H1 (cell line): ENCODE results near the gene PTCD3. TPM values are rescaled to one million over a fixed set of nuclear protein-coding genes. Genes with fewer than 3 reads are reported as not detected.

ENCODE experiments used
- CTCF ChIA-PET: fragments of 300-600 bp; sonication (Branson Sonifier 250); formaldehyde crosslinking; loops from one replicate; lab custom pipeline; 2021; ENCODE audit not compliant: partially characterized antibody; lab: Charles Lee
- POLR2A ChIA-PET: fragments of 300-600 bp; sonication (Branson Sonifier 250); formaldehyde crosslinking; loops from one replicate; lab custom pipeline; 2021; ENCODE audit warnings: inconsistent platforms; ENCODE audit not compliant: partially characterized antibody; lab: Charles Lee
- DNase-seq, 2 experiments: peaks; one replicate each; pipeline versions ENCODE4 v3.0.0 to v3.0.0-alpha.2; 2010 to 2022; ENCODE audit warnings: low spot score in 2 of 2, low read depth in 1 of 2, mixed read lengths in 1 of 2
- FAIRE-seq: peaks from 2 replicates; lab custom pipeline; 2011; peaks lifted over from hg19 to GRCh38; lab: Jason Lieb, UNC
- H2AFZ ChIP-seq: 2 replicates; pipeline ENCODE4 v1.8.1; 2012; ENCODE audit warnings: low read length, inconsistent platforms
- H2AK5ac ChIP-seq: 2 replicates; pipeline ENCODE4 v1.6.1; 2013; ENCODE audit warnings: low read depth, low read length
- H2BK120ac ChIP-seq: replicated peaks from 2 replicates; pipeline ENCODE3; 2013; ENCODE audit warnings: low read depth, low read length, inconsistent platforms
- H2BK12ac ChIP-seq: 2 replicates; pipeline ENCODE4 v1.6.1; 2013; ENCODE audit warnings: low read depth, low read length
- H2BK15ac ChIP-seq: 2 replicates; pipeline ENCODE4 v1.6.1; 2013; ENCODE audit warnings: low read length
- H2BK20ac ChIP-seq: 2 replicates; pipeline ENCODE4 v1.6.1; 2013; ENCODE audit warnings: low read length
- H2BK5ac ChIP-seq: 2 replicates; pipeline ENCODE4 v1.6.1; 2013; ENCODE audit warnings: low read depth, low read length
- H3K14ac ChIP-seq: 2 replicates; pipeline ENCODE4 v1.6.1; 2013; ENCODE audit warnings: inconsistent platforms; ENCODE audit not compliant: insufficient read length
- H3K18ac ChIP-seq: 2 replicates; pipeline ENCODE4 v1.6.1; 2013; ENCODE audit warnings: low read length; ENCODE audit errors: extremely low read depth
- H3K23ac ChIP-seq: 2 replicates; pipeline ENCODE4 v1.6.1; 2013; ENCODE audit warnings: inconsistent platforms; ENCODE audit not compliant: insufficient read length
- H3K23me2 ChIP-seq: 2 replicates; pipeline ENCODE4 v1.6.1; 2013; ENCODE audit warnings: low read depth, low read length
- H3K27ac ChIP-seq: 2 replicates; pipeline ENCODE4 v1.6.1; 2011; ENCODE audit warnings: low read depth, low read length, inconsistent platforms
- H3K27me3 ChIP-seq, 4 experiments: replicated peaks in 1 of 4; 1 replicate in 1 of 4; 2 replicates in 3 of 4; pipeline versions ENCODE4 v1.6.1 to v1.8.1; 2011 to 2013; ENCODE audit warnings: low read length in 3 of 4, mild to moderate bottlenecking in 3 of 4, inconsistent platforms in 2 of 4, mixed read lengths in 2 of 4, moderate library complexity in 1 of 4; ENCODE audit not compliant: control insufficient read depth in 3 of 4, insufficient read depth in 3 of 4; ENCODE audit errors: extremely low read depth in 1 of 4
- H3K36me3 ChIP-seq, 4 experiments: 2 replicates each; pipeline versions ENCODE4 v1.6.1 to v1.8.1; 2011 to 2013; ENCODE audit warnings: mild to moderate bottlenecking in 4 of 4, low read length in 3 of 4, moderate library complexity in 2 of 4, control low read depth in 1 of 4, inconsistent platforms in 1 of 4; ENCODE audit not compliant: insufficient read depth in 4 of 4, control insufficient read depth in 2 of 4
- H3K4ac ChIP-seq: replicated peaks from 2 replicates; pipeline ENCODE3; 2013; ENCODE audit warnings: low read length, low read depth, mixed read lengths, inconsistent platforms; ENCODE audit not compliant: insufficient read length
- H3K4me1 ChIP-seq, 4 experiments: replicated peaks in 1 of 4; 1 replicate in 1 of 4; 2 replicates in 3 of 4; pipeline versions ENCODE4 v1.6.1 to v1.8.1; 2011 to 2013; ENCODE audit warnings: low read length in 3 of 4, inconsistent platforms in 2 of 4, mixed read lengths in 1 of 4; ENCODE audit not compliant: insufficient read depth in 4 of 4, control insufficient read depth in 3 of 4
- H3K4me2 ChIP-seq, 2 experiments: 2 replicates each; pipeline versions ENCODE4 v1.6.1 to v1.8.1; 2011 to 2013; ENCODE audit warnings: low read depth in 2 of 2, low read length in 2 of 2, control low read depth in 1 of 2, inconsistent platforms in 1 of 2, mild to moderate bottlenecking in 1 of 2; ENCODE audit not compliant: insufficient read depth in 1 of 2
- H3K4me3 ChIP-seq, 4 experiments: fragments of 200-600, 300-600 bp in 1 of 4; sonication (generic), shearing (Covaris generic), sonication (Bioruptor Twin) in 1 of 4; 2 replicates each; pipeline versions ENCODE4 v1.5.1 to v1.8.1; 2011 to 2016; ENCODE audit warnings: low read length in 4 of 4, low read depth in 3 of 4, control low read depth in 2 of 4, inconsistent platforms in 2 of 4, mild to moderate bottlenecking in 2 of 4, mixed read lengths in 1 of 4, moderate library complexity in 1 of 4; ENCODE audit not compliant: insufficient read depth in 2 of 4; ENCODE audit errors: extremely low read depth in 1 of 4
- H3K56ac ChIP-seq: replicated peaks from 2 replicates; pipeline ENCODE3; 2013; ENCODE audit warnings: low read depth, mild to moderate bottlenecking, mixed read lengths, low read length, inconsistent platforms; ENCODE audit not compliant: insufficient read length
- H3K79me1 ChIP-seq: 2 replicates; pipeline ENCODE4 v1.6.1; 2013; ENCODE audit warnings: low read depth, low read length, control low read depth
- H3K79me2 ChIP-seq, 2 experiments: 2 replicates each; pipeline versions ENCODE4 v1.6.1 to v1.8.1; 2012 to 2013; ENCODE audit warnings: low read length in 2 of 2, mild to moderate bottlenecking in 2 of 2, inconsistent platforms in 1 of 2; ENCODE audit not compliant: insufficient read depth in 2 of 2, control insufficient read depth in 1 of 2
- H3K9ac ChIP-seq, 4 experiments: replicated peaks in 1 of 4; 1 replicate in 1 of 4; 2 replicates in 3 of 4; pipeline versions ENCODE4 v1.6.1 to v1.8.1; 2011 to 2013; ENCODE audit warnings: low read depth in 3 of 4, low read length in 3 of 4, control low read depth in 2 of 4, mild to moderate bottlenecking in 2 of 4, moderate library complexity in 2 of 4, inconsistent platforms in 1 of 4; ENCODE audit errors: extremely low read depth in 1 of 4
- H3K9me3 ChIP-seq, 2 experiments: 2 replicates each; pipeline versions ENCODE4 v1.6.1 to v1.8.1; 2012 to 2013; ENCODE audit warnings: mild to moderate bottlenecking in 2 of 2, moderate library complexity in 2 of 2, control low read depth in 1 of 2, inconsistent platforms in 1 of 2, low read depth in 1 of 2, low read length in 1 of 2, mixed read lengths in 1 of 2; ENCODE audit not compliant: insufficient read depth in 2 of 2
- H4K20me1 ChIP-seq, 2 experiments: replicated peaks in 1 of 2; 2 replicates each; pipeline versions ENCODE3 to v1.8.1; 2011 to 2013; ENCODE audit warnings: inconsistent platforms in 2 of 2, low read length in 2 of 2, mild to moderate bottlenecking in 1 of 2; ENCODE audit not compliant: insufficient read depth in 2 of 2, control insufficient read depth in 1 of 2
- H4K5ac ChIP-seq: 2 replicates; pipeline ENCODE4 v1.6.1; 2013; ENCODE audit warnings: low read length, low read depth, mixed read lengths, inconsistent platforms; ENCODE audit not compliant: insufficient read length
- H4K8ac ChIP-seq: 2 replicates; pipeline ENCODE4 v1.8.0; 2013; ENCODE audit warnings: mild to moderate bottlenecking, moderate library complexity, low read length, inconsistent platforms; ENCODE audit not compliant: insufficient read depth; ENCODE audit errors: extremely low read depth
- H4K91ac ChIP-seq: replicated peaks from 2 replicates; pipeline ENCODE3; 2013; ENCODE audit warnings: low read length, mixed read lengths, inconsistent platforms; ENCODE audit not compliant: insufficient read length
- JUND ChIP-seq: IDR thresholded peaks from 2 replicates; pipeline ENCODE4 v1.6.1; 2011; ENCODE audit warnings: mild to moderate bottlenecking, improper control_type of control experiment, low read length
- RNF2 ChIP-seq: fragments of 200-900, 300-1000 bp; sonication (generic); IDR thresholded peaks from 2 replicates; pipeline ENCODE4 v1.7.1; 2016; ENCODE audit warnings: borderline replicate concordance, low read depth, mild to moderate bottlenecking, antibody characterized with exemption, low read length; ENCODE audit not compliant: poor library complexity, severe bottlenecking; ENCODE audit errors: missing control alignments
- WGBS, 2 experiments: shearing (Covaris generic) in 1 of 2; methylation state at CpG; one replicate each; pipeline versions ENCODE4 v1.1.6 to v1.1.7; 2013 to 2015; ENCODE audit warnings: low lambda C conversion rate in 2 of 2, mixed read lengths in 2 of 2, inconsistent platforms in 1 of 2, low coverage in 1 of 2, missing lambda C conversion rate in 1 of 2; ENCODE audit not compliant: insufficient replicate concordance in 2 of 2, insufficient coverage in 1 of 2, insufficient read length in 1 of 2; ENCODE audit errors: extremely low coverage in 1 of 2, missing lambda C conversion rate in 1 of 2; 5-methylcytosine and 5-hydroxymethylcytosine counted together
- polyA plus RNA-seq, 7 experiments: library from polyadenylated mRNA; depleted of rRNA in 3 of 7; stranded (reverse) in 5 of 7; unstranded in 2 of 7; fragments of >200 nt in 5 of 7; fragments of 200-250 nt in 2 of 7; gene quantifications; 1 replicate in 5 of 7; 2 replicates in 1 of 7; 4 replicates in 1 of 7; pipeline versions ENCODE4 v1.2.1 to v1.2.3, GENCODE V29; 2011 to 2013; ENCODE audit warnings: missing spikeins in 2 of 7, mixed read lengths in 2 of 7
- total RNA-seq: library from RNA; stranded (reverse); fragmentation: NEBNext Ultra II Directional; extraction: Animal tissue kit (Norgen Biotek cat#: 25700); gene quantifications from 2 replicates; pipeline ENCODE4 v1.2.1, GENCODE V29; 2021

PTCD3 gene
- total and polyA plus RNA-seq, 2 of the 8 experiments (the other 6 are each of a cell fraction or from before 2014, with no cell fraction given), result 64.3 to 192 TPM

DNA sequence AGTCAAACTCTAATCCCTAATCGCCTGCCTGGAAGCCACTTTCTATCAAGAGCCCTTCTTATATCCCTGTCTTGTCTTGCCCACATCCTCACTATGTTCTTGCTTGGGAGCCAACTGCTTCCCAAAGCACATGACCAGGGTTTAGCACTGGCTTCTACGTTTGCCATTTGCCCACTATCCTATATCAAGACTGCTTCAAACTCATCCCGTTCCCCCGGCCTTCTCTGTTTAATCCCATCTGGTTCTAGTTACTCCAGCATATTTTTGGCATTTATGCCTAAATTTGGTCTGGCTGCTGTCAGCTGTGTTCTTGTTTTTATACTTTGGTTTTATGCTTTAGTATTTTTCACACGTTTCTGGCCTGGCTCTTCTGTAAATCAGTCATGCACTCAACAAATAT lies 40.5 kb upstream of the PTCD3 start:
- no peak for DNase-seq
- Histone ChIP-seq H4K20me1 (peaks cover 0 to 3% of the 10 kb centered on the region in 2 experiments), H3K36me3 (peaks cover 23 to 69% (median 57%) of the 10 kb centered on the region in 4 experiments), H3K27me3 (no peaks in the 10 kb centered on the region), H2AFZ (no peak overlapping the region), H3K79me2 (no peaks in the 10 kb centered on the region), H3K4me1 (no peaks in the 10 kb centered on the region), H3K4ac (no peak overlapping the region), H2BK120ac (no peak overlapping the region), H4K5ac (no peak overlapping the region), H3K56ac (no peak overlapping the region), H2BK5ac (no peak overlapping the region), H3K14ac (no peak overlapping the region), H3K79me1 (no peaks in the 10 kb centered on the region), H3K23me2 (no peaks in the 10 kb centered on the region), H3K18ac (no peak overlapping the region), H3K9ac (no peak overlapping the region), H3K9me3 (no peaks in the 10 kb centered on the region), H2BK20ac (no peak overlapping the region), H2BK12ac (no peak overlapping the region), H3K4me2 (no peak overlapping the region), H4K91ac (no peak overlapping the region), H2AK5ac (no peak overlapping the region), H3K23ac (no peak overlapping the region), H3K4me3 (no peak overlapping the region), H4K8ac (no peak overlapping the region), H3K27ac (no peak overlapping the region), H2BK15ac (no peak overlapping the region)
- 74% methylated on average over 5 of the region's 5 CpGs; no CpG with 5 or more reads in 1 of the 2 experiments for WGBS, 2 experiments
- CTCF ChIA-PET, result interaction anchor here (0.6 to 4.4 kb wide), 2 partner anchors 14 to 180 kb away, joined by 3 to 27 read pairs; no protein-coding TSS in a partner anchor
- no peak for TF ChIP-seq JUND
- no peak for TF ChIP-seq RNF2
- no peak for FAIRE-seq
- POLR2A ChIA-PET, result interaction anchor here (0.8 kb wide), 1 partner anchor 11 kb away, joined by 3 read pairs; no protein-coding TSS in a partner anchor
